Iris pigment epithelial cell (primary cell): ENCODE measurements around the gene SLC12A8.

Experiments used
- DNase-seq: peaks from one replicate; pipeline ENCODE4 v3.0.0-alpha.2; 2011; ENCODE audit warnings: low read depth

Gene SLC12A8

DNA sequence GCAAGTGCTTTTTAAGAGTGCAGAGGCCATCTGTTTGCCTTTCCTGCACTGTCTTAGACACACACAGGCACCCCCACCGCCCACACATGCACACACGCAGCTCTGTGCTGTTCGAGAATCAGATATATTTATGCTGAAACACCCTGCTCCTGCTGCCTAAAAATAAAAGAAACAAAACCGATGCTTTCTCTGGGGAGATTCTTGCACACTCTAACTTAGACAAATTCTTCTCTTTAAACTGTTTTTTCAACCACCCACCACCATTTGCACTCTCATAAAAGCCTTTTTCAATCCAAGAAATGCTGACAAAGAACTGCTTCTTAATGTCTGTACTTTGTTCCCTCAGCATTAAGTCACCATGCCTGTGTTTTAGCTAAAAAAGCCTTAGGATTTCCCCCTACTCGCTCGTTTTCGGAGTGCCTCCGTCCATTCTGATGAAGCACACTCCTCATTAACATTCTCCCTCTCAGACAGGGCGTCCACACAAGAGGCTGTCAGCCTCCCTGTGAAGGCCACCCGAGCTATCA is 26.2 kb downstream of the SLC12A8 start:
- DNase-seq: peak; percentile 52

GRCh38 chr3:125185805-125186204 is 26.7 kb downstream of the SLC12A8 start:
- DNase-seq: no peak

DNA sequence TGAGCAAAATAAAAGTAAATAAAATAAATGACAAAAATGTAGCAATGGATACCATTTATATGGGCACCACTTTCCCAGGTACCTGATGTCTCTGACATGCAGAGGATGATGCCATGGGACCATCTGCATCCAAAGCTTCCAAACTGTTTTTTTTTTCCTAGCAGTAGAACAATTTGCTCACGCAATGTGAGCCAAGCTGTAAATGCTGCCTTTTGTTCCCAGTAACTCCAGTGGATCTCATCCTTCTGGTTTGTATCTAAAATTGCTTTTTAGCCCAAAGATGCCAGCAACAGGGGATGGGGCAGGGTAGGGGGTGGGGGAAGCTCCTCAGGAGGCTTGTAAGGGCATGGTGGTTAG is 32.7 kb downstream of the SLC12A8 start:
- no peak for DNase-seq

DNA sequence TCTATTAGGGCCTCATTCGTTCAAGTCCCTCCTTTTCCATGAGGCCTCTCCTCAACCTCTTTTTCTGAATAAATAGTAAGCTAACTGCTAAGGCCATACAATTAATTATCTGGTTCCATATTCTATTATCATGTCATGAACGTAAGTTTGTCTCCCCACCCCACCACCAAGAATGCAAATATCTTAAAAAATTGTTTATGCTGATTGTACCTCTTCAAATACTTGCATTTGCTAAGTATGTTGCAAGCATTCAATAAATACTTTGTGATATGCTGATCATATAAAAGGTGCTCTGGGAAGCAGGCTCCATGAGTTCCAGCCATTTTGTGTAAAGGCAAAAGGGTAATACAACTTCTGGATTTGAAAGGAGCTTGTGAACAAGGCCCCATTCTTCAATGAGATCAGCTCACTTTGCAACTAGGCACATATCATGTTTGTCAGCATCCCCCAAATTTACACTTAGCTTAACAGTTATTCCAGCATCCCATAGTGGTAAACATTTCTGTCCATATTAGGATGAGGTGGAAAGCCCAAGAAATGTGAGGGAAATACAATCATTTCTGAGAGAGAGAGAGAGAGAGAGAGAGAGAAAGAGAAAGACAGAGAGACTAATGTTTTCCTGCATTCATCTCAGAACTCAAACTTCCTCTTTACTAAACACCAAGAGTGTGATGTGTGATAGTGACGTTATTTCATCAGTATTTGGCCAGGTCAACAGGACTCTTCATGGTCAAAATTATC is 33.2 kb downstream of the SLC12A8 start:
- no peak for DNase-seq

- no peak for DNase-seq
Observed at GRCh38 chr3:125177746-125178145, 34.8 kb downstream of the SLC12A8 start.

DNA sequence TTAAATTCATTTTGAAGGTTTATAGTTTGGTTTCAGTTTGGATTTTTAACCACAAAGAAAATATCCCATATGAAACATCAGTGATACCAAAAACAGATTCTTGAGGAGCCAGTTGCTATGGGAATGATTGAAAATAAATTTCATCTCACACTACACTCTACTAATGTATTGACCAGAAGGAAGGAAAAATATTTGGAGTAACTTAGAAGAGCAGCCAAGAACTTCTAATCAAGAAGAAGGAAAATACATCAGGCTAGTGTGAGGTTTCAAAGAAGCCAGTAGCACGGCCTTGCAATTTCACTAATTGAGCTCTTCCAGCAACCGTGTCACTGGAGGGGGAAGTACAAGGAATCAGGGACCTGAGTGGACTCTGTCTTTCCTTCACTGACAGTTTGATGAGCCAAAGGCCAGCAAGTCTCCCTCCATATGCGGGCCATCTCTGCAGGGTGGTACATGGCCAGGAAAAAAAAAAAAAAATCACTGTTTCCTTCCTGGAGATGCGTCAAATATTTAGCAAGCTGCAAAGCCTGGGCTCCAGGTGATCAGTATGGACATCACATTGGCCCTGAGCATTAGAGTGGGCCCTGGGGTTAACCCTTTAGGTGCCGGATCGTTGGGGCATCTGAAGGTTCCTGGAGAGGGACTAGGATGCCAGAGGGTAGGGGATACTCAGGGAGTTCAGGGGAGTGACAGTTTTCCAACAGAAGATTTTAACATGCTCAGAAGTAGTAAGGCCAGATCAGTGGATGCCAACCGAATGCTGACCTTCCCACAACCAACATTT is 37.1 kb downstream of the SLC12A8 start:
- DNase-seq: no peak

- no peak for DNase-seq
Observed at GRCh38 chr3:125172346-125172745, 40.2 kb downstream of the SLC12A8 start.

DNA sequence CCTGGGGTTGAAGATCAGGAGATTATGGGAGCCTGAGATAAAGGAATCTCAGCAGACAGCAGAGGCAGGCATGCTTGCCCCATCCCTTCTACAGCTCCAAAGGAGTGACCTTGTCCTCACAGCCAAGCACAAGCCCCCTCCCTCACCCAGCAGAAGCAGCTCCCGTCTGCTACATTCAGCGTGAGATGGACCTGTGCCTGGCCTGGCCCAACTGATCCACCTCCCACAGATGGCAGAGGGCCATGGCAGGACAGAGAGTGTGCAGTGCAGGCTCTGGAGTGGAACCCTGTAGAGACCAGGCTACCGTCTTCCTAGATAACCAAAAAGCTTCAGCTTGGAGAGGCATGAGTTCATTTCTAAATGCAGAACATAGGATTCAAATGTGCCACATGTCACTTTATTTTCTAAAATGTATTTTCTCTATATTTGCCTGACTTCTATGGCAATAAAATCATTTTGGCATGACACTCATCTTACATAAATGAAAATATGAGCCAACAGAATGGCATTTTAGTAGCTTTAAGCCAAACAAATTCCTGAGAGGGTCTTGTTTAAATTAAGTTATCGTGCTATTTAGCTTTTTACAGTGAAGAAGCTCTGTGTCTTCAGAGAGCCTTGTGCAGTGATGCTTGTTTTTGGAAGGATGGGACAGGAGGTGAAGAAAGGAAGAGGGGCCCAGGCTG is 43.7 kb downstream of the SLC12A8 start:
- no peak for DNase-seq

- peak; percentile 31 for DNase-seq
Observed at GRCh38 chr3:125166599-125167136, 45.9 kb downstream of the SLC12A8 start.

DNA sequence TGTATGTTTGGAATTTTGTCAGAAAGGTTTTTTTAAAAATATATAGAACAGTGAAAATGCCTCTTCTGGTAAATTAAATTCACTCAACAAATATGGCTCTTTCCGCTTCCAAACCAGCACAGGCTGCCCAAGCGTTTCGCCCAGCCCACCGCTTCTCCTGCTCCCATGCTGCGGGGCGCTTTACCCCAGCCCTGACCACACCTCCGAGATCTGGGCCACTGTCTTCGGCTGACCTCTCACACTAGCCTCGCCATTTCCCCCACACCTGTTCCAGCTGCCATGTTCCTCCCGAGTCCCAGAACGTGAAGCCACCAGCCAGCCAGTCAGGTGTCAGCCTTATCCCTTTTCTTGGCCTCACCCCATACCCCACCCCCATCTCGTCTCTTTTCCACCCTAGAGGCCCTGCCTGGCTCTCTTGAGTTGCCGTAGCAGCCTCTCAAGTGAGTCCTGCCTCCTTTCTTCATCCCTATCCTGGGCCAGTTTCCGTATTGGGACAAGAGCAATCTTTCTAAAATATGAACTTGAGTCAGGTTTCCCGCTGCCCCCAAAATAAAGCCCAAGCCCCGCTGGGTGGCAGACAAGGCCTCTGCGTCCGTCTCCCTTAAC is 46.5 kb downstream of the SLC12A8 start:
- no peak for DNase-seq

GRCh38 chr3:125165189-125165947 is 47.2 kb downstream of the SLC12A8 start:
- DNase-seq: peak; percentile 47

DNA sequence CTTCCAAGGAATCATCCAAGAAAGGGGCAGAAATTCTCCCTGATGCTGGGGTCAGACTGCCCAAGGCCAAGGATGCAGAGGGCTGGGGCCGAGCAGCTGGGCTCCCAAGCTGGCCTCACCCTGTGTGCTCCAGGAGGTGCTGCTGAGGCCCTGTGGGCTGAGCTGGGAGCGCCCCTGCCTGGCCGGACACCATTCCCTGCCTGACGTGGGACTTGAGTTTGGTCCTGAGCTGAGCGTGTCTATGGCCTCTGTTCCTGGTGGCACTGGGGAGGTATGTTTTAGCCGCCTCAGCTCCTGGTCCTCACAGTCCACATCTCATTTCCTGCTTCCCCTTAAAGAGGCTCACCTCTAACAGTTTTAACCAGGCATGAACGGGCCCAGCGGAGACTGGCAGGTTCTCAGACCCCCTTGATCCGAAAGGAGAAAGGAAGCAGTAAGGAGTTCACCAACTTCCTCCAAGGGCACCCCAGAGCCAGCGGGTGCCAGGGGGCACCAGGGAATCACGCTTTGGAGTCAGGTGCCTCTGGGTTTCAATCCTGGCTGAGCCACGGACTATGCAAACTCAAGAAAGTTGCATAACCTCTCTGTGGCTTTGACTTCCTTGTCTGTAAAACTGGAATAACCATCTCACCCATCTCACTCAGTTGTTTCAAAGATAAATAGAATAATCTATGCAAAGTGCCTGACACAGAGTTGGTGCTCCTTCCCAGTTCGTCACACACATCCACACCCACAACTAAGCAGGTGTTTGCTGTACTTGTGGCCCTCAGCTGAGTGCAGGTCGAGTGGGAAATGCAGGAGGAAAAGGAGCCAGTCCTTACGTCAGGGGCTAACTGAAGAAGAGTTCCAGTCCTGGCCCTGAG is 48.6 kb downstream of the SLC12A8 start:
- no peak for DNase-seq

DNA sequence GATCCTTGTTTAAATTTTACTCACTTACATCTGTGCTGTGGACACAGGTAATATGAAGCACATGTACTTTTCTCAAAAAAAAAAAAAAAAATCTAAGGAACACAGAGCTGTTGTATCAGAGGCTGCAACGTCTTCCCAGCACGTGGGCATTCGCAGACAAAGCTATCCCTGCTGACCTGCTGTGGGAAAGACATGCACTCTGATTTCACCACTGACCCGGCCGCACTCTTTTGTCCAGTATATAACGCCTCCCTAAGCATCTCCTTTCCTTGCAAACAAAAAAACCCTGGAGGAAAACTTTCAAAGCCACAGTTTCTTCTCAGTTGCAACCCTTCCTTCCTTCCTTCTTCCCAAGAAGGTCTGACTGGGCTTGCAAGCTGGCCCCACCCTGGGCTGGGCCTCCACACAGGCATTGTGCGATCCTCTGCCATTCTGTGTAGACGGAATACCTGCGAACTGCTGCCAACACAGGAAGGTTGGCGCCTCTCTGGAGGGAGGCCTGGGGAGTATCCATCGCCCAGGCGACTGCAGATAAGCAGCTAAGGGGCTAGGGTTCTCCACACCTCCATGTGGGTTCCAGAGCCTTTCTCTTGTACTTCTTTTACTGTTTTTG is 50.8 kb downstream of the SLC12A8 start:
- DNase-seq: no peak

GRCh38 chr3:125160606-125161371 is 51.8 kb downstream of the SLC12A8 start:
- no peak for DNase-seq

- no peak for DNase-seq
Observed at GRCh38 chr3:125157183-125157582, 55.4 kb downstream of the SLC12A8 start.

DNA sequence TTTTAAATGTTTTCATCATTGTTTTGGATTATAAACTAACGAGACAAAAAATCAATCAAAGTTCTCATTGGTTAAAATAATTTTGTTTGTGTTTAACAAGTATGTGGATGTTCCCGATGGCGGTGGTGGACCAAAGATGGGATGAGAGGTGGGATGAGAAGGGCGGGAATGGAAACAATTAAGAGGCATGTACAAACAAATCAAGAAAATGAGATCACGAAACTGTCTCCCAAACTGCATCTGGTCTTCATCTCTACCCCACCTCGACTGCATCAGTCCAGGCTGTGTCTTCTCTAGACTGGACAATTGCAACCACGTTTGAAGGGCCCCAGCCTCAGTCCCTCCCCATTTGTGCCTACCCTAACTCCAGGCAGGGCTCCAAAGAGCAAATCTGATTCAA is 56.1 kb downstream of the SLC12A8 start:
- no peak for DNase-seq

DNA sequence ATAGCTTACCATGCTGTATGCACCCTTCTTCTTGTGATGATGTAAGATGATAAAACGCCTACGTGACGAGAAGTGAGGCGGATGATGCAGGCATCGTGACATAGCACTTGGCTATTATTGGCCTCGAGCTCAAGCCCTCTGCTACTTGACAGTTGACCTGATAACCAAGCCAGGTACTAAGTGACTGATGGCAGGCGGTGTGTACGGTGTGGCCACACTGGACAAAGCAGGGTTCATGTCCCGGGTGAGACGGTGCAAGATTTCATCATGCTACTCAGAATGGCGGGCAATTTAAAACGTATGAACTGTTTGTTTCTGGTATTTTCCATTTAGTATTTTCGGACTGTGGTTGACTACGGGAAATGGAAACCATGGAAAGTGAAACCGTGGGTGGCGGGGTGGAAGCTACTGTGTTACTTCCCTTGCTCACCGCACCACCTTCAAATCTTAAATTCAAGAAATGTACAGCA is 57.7 kb downstream of the SLC12A8 start:
- DNase-seq: no peak

DNA sequence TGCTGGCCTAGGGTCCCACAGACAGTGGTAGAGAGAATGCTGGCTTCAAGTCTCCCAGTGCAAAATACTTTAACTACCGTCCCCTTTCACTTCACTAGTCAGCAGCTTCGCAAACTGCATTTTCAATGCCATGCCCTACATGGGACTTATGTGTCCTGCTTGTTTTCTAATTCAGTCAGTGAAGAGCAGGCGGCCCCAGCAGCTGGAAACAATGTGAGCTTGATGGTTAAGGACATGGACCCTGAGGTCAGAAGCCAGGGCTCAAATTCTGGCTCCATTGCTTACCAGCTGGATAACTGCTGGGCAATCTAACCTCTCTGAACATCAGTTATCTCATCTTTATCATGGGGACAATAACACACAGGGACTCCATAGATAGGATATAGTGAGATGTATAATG is 58.4 kb downstream of the SLC12A8 start:
- DNase-seq: no peak

DNA sequence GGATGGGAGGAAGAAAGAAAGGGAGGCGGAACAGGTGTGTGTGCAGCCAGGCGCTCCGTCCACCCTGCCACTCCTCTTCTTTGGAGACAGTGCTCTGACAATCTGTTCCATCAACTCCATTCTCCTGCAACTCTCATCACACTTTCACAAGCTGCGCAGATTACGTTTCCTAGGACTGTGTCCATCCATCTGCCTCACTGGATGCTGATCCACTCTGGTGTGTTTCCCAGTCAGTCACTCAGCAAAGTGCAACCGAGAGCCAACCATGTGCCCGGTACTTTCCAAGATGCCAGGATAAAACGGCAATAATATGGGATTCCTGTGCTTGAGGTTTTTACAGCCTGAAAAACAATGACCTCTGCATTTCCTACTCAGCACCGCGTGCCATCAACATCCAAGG is 59.6 kb downstream of the SLC12A8 start:
- DNase-seq: no peak
